Stimulated activated CD4-positive, alpha-beta T cell treated with anti-CD3 and anti-CD28 coated beads, TNF-alpha, amount 100 ng/mL, for 24 hours (primary cell): ENCODE results near the gene SLC38A1.

ENCODE experiments used
- DNase-seq, 3 experiments: peaks; one replicate each; pipeline ENCODE4 v3.0.0-alpha.2; 2020; ENCODE audit warnings: low read depth in 3 of 3

SLC38A1 gene

GRCh38 chr12:46134205-46134811 lies 134.5 kb downstream of the SLC38A1 start:
- DNase-seq = no peak

- no peak for DNase-seq
These were observed 135.1 kb downstream of the SLC38A1 start for GRCh38 chr12:46133751-46134150.
